SK-N-SH treated with all-trans-retinoic acid at 6 μM for 48 hours (cell line): ENCODE results near the gene FLT1.

Source experiments
- ATAC-seq: fragments of 200-7000 bp; cut with Tn5 transposase; 3 replicates; pipeline ENCODE4 v1.9.1; 2020; ENCODE audit warnings: mild to moderate bottlenecking, moderate library complexity
- ARNTL ChIP-seq: fragments of 450-650 bp; formaldehyde crosslinking; IDR thresholded peaks from 2 replicates; pipeline ENCODE4 v1.5.0; 2020; ENCODE audit warnings: low read depth, mild to moderate bottlenecking, moderate library complexity, borderline replicate concordance
- BACH2 ChIP-seq: fragments of 250-450 bp; sonication (Bioruptor Pico); IDR thresholded peaks from 2 replicates; pipeline ENCODE4 v1.9.0; 2021; ENCODE audit warnings: mild to moderate bottlenecking, borderline replicate concordance
- CREB5 ChIP-seq: fragments of 250-450 bp; sonication (Bioruptor Pico); IDR thresholded peaks from 2 replicates; pipeline ENCODE4 v1.5.1; 2020; ENCODE audit warnings: low read depth, mild to moderate bottlenecking, moderate library complexity
- CSDC2 ChIP-seq: fragments of 250-450 bp; sonication (Bioruptor Pico); IDR thresholded peaks from 2 replicates; pipeline ENCODE4 v1.5.0; 2020; ENCODE audit warnings: mild to moderate bottlenecking, moderate library complexity
- CSRNP3 ChIP-seq: fragments of 250-450 bp; sonication (Bioruptor Pico); IDR thresholded peaks from 2 replicates; pipeline ENCODE4 v1.5.1; 2021; ENCODE audit warnings: mild to moderate bottlenecking, moderate library complexity
- ESRRG ChIP-seq: fragments of 250-450 bp; sonication (Bioruptor Pico); IDR thresholded peaks from 2 replicates; pipeline ENCODE4 v1.6.1; 2021; ENCODE audit warnings: mild to moderate bottlenecking
- GLIS3 ChIP-seq: fragments of 250-450 bp; sonication (Bioruptor Pico); IDR thresholded peaks from 2 replicates; pipeline ENCODE4 v1.5.0; 2020; ENCODE audit warnings: mild to moderate bottlenecking, moderate library complexity
- ISL1 ChIP-seq: fragments of 250-450 bp; sonication (Bioruptor Pico); IDR thresholded peaks from 2 replicates; pipeline ENCODE4 v2.1.2; 2022; ENCODE audit warnings: mild to moderate bottlenecking, moderate library complexity
- OSR1 ChIP-seq: fragments of 250-450 bp; sonication (Bioruptor Pico); IDR thresholded peaks from 2 replicates; pipeline ENCODE4 v1.8.0; 2022; ENCODE audit warnings: moderate library complexity, mild to moderate bottlenecking, inconsistent platforms
- PATZ1 ChIP-seq: fragments of 250-450 bp; sonication (Bioruptor Pico); IDR thresholded peaks from 2 replicates; pipeline ENCODE4 v1.8.0; 2020; ENCODE audit warnings: mild to moderate bottlenecking, moderate library complexity, borderline replicate concordance
- POU6F1 ChIP-seq: fragments of 250-450 bp; sonication (Bioruptor Pico); IDR thresholded peaks from 2 replicates; pipeline ENCODE4 v1.8.0; 2021; ENCODE audit warnings: low read depth, mild to moderate bottlenecking, moderate library complexity, borderline replicate concordance
- PPARA ChIP-seq: fragments of 250-450 bp; sonication (Bioruptor Pico); IDR thresholded peaks from 2 replicates; pipeline ENCODE4 v1.5.0; 2020; ENCODE audit warnings: mild to moderate bottlenecking, borderline replicate concordance
- RARB ChIP-seq: fragments of 250-450 bp; sonication (Bioruptor Pico); IDR thresholded peaks from 2 replicates; pipeline ENCODE4 v1.8.0; 2021; ENCODE audit warnings: mild to moderate bottlenecking, moderate library complexity
- SNAI2 ChIP-seq: fragments of 250-450 bp; sonication (Bioruptor Pico); IDR thresholded peaks from 2 replicates; pipeline ENCODE4 v1.5.0; 2020; ENCODE audit warnings: mild to moderate bottlenecking, moderate library complexity
- TCF4 ChIP-seq: fragments of 250-450 bp; sonication (Bioruptor Pico); IDR thresholded peaks from 2 replicates; pipeline ENCODE4 v1.8.0; 2021; ENCODE audit warnings: mild to moderate bottlenecking, moderate library complexity, borderline replicate concordance
- TOX ChIP-seq: fragments of 250-450 bp; sonication (Bioruptor Pico); IDR thresholded peaks from 2 replicates; pipeline ENCODE4 v1.8.0; 2021; ENCODE audit warnings: mild to moderate bottlenecking, moderate library complexity, borderline replicate concordance
- TSHZ2 ChIP-seq: fragments of 250-450 bp; sonication (Bioruptor Pico); IDR thresholded peaks from 2 replicates; pipeline ENCODE4 v1.5.0; 2020; ENCODE audit warnings: mild to moderate bottlenecking, moderate library complexity
- ZC3H10 ChIP-seq: fragments of 250-450 bp; sonication (Bioruptor Pico); IDR thresholded peaks from 2 replicates; pipeline ENCODE4 v1.5.1; 2021; ENCODE audit warnings: mild to moderate bottlenecking, moderate library complexity
- ZFP3 ChIP-seq: fragments of 250-450 bp; sonication (Bioruptor Pico); IDR thresholded peaks from 2 replicates; pipeline ENCODE4 v1.5.0; 2020; ENCODE audit warnings: mild to moderate bottlenecking, moderate library complexity
- ZFP30 ChIP-seq: fragments of 450-650 bp; formaldehyde crosslinking; IDR thresholded peaks from 2 replicates; pipeline ENCODE4 v1.5.0; 2022; ENCODE audit warnings: mild to moderate bottlenecking, moderate library complexity
- ZNF565 ChIP-seq: fragments of 450-650 bp; formaldehyde crosslinking; conservative IDR thresholded peaks from 2 replicates; pipeline ENCODE4 v1.5.0; 2020; ENCODE audit warnings: low read depth, mild to moderate bottlenecking, moderate library complexity
- ZNF70 ChIP-seq: fragments of 450-650 bp; formaldehyde crosslinking; IDR thresholded peaks from 2 replicates; pipeline ENCODE4 v1.5.0; 2020; ENCODE audit warnings: mild to moderate bottlenecking, moderate library complexity
- ZNF8 ChIP-seq: fragments of 450-650 bp; formaldehyde crosslinking; IDR thresholded peaks from 2 replicates; pipeline ENCODE4 v1.5.0; 2020; ENCODE audit warnings: mild to moderate bottlenecking, moderate library complexity

Gene FLT1

GRCh38 chr13:28479005-28479404 is 15.9 kb downstream of the FLT1 start (continued):
- TF ChIP-seq CSRNP3 = no peak
- no peak for TF ChIP-seq GLIS3 (CRISPR knock-in tag)
- TF ChIP-seq, all 23 proteins: peak for 0

- TF ChIP-seq PPARA (no peak), ZFP30 (CRISPR knock-in tag) (no peak), TCF4 (no peak), BACH2 (CRISPR knock-in tag) (no peak), TOX (CRISPR knock-in tag) (no peak)
- no peak for ATAC-seq
Observed at GRCh38 chr13:28478127-28478526, 16.8 kb downstream of the FLT1 start.

GRCh38 chr13:28477709-28477973 is 17.3 kb downstream of the FLT1 start:
- TF ChIP-seq POU6F1 (CRISPR knock-in tag) (no peak), ZC3H10 (CRISPR knock-in tag) (no peak), ISL1 (CRISPR knock-in tag) (no peak), ZFP30 (CRISPR knock-in tag) (no peak), ARNTL (CRISPR knock-in tag) (no peak), GLIS3 (CRISPR knock-in tag) (no peak), BACH2 (CRISPR knock-in tag) (no peak), OSR1 (CRISPR knock-in tag) (no peak), CSDC2 (CRISPR knock-in tag) (no peak), ESRRG (no peak), TSHZ2 (CRISPR knock-in tag) (no peak), SNAI2 (CRISPR knock-in tag) (no peak), RARB (CRISPR knock-in tag) (no peak), TOX (CRISPR knock-in tag) (no peak), PATZ1 (CRISPR knock-in tag) (no peak), ZNF565 (CRISPR knock-in tag) (no peak), ZNF8 (CRISPR knock-in tag) (no peak), TCF4 (no peak), ZFP3 (no peak), ZNF70 (no peak)
- TF ChIP-seq, all 23 proteins: peak for 0

GRCh38 chr13:28476919-28477708 is 17.8 kb downstream of the FLT1 start:
- no peak for ATAC-seq
- no peak for TF ChIP-seq ZFP30 (CRISPR knock-in tag)
- TF ChIP-seq TOX (CRISPR knock-in tag) = no peak
- TF ChIP-seq ZNF565 (CRISPR knock-in tag) = no peak
- TF ChIP-seq ZNF8 (CRISPR knock-in tag) = no peak
- TF ChIP-seq CSDC2 (CRISPR knock-in tag) = no peak
- TF ChIP-seq BACH2 (CRISPR knock-in tag) = no peak
- no peak for TF ChIP-seq CREB5 (CRISPR knock-in tag)
- no peak for TF ChIP-seq OSR1 (CRISPR knock-in tag)
- TF ChIP-seq PATZ1 (CRISPR knock-in tag) = no peak
- TF ChIP-seq RARB (CRISPR knock-in tag) = no peak
- no peak for TF ChIP-seq GLIS3 (CRISPR knock-in tag)
- TF ChIP-seq CSRNP3 = no peak

More at GRCh38 chr13:28477709-28477973, 17.3 kb downstream of the FLT1 start:
- no peak for ATAC-seq
